ENCODE results near the gene CFAP74.
A peak's percentile ranks its signal among the peaks of the same experiment; 100 is the strongest.

CFAP74 gene

DNA sequence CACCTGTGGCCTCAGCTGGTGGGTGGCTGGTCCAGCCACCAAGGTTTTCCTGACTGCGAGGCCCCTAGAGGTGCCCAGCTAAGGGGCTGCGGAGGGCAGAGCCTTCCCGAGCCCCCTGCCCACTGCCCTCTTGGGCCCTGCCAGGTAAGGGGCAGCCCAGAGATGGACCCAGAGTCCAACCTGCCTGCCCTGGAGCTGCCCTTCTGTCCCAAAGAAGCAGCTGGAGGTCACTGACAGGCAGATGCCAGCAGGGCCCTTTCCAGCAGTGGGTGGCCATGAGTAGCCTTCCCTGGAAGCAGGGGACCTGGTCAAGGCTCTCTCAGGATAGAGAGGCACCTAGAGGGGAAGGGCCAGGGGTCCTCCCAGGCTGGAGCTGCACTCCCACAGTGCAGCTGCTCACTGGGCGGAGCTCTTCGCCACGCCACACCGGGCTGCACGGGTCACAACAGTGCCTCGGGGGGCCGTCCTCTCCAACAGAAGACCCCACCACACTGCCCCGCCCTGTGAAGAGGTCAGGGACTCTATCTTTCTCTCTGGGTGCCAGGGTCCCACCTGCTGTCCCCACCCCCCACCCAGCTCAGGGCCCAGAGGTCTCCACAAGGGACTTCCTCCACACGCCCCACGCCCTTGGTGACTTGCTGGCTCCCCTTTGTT is 101.8 kb downstream of the CFAP74 start:
- TF ChIP-seq CTCF (conservative IDR thresholded peaks at IDR 0.05; ENCODE audit: low read depth, low read length), result no peak
- DNase-seq (ENCODE audit: low read depth), result no peak
- H3K4me3 ChIP-seq (ENCODE audit: low read length), result no peak overlapping the region

- no peak for DNase-seq (ENCODE audit: low read depth)
- no peak overlapping the region for H3K4me3 ChIP-seq (ENCODE audit: low read length)
- no peak for TF ChIP-seq CTCF (conservative IDR thresholded peaks at IDR 0.05; ENCODE audit: low read depth, low read length)
Observed at GRCh38 chr1:1900883-1901640, 102.5 kb downstream of the CFAP74 start.

- no peak for DNase-seq (ENCODE audit: low read depth)
- no peak overlapping the region for H3K4me3 ChIP-seq (ENCODE audit: low read length)
- no peak for TF ChIP-seq CTCF (conservative IDR thresholded peaks at IDR 0.05; ENCODE audit: low read depth, low read length)
Observed at GRCh38 chr1:1899967-1900327, 103.6 kb downstream of the CFAP74 start.

DNA sequence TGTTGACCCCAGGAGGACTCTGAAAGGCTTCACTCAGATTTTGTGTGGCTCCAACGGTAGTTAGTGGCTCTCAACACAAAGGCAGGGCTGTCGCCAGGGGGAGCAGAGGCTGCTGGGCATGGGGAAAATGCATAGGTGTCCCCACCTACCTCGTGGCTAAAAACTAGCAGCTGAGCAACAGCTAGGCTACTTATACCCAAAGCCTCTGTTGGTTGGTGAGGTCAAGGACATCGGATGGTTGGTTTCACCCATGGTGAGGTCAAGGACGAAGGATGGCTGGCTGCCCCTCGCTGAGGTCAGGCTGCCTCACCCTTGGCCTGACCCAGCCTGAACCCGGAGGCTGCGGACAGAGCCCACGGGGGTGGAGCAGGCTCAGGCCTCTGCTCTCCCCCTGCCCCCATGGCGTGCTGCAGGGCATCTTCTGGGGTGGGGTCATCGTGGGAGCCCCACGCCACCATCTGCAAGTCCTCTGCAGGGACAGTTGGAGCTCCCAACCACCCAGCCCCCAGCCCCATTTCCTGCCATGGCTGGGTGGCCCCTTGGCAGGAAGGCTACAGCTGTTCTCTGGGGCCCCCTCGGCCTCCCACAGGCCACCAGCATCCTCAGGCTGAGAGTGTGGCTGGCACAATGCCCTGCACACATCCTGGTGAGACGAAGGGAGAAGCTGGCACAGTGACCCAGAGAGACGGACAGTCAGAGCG is 104.2 kb downstream of the CFAP74 start:
- no peak overlapping the region for H3K4me3 ChIP-seq (ENCODE audit: low read length)
- TF ChIP-seq CTCF (conservative IDR thresholded peaks at IDR 0.05; ENCODE audit: low read depth, low read length), result peak; percentile 44
- DNase-seq (ENCODE audit: low read depth), result no peak

GRCh38 chr1:1898246-1898933 is 105.2 kb downstream of the CFAP74 start:
- H3K4me3 ChIP-seq (ENCODE audit: low read length), result no peak overlapping the region
- DNase-seq (ENCODE audit: low read depth), result no peak
- TF ChIP-seq CTCF (conservative IDR thresholded peaks at IDR 0.05; ENCODE audit: low read depth, low read length), result no peak

DNA sequence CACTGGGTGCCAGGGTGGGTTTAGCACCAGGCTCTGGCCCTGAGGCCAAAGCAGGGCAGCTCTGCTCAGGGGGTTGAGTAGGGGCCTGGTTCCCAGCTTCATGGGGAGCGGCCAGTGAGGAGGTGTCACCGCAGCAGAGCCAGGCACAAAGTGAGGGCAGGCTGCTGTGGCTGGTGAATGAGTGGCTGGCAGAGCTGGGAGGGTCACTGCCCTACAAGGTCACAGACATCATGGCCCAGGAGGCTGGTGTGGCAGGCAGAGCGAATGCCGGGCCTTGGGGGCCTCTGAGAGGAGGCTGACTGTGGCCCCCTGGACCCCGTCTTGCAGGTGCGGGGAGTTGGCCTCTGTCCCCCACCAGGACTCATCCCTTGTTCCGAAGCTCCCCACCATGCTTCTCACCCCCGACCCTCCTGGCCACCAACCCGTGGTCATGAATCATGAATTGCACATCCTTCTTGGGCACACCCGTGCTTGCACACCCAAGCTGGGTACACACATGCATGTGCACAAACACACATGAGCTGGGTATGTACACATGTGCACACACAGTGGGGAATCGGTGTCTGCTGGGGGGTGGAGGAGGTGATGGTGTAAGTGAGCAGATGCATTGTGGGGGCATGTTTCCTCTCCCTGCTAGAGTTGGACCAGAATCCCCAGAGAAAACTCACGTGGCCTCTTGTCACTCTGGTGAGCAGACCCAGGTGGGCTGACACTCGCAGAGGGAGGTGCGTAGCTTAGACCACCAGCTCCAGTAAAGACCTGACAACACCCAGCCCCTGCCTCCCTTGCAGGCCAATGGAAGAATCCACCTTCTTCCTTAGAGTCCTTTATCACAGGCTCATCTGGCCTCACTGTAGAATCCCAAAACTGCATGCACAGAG is 107.9 kb downstream of the CFAP74 start:
- DNase-seq (ENCODE audit: low read depth), result no peak
- H3K4me3 ChIP-seq (ENCODE audit: low read length), result no peak overlapping the region
- TF ChIP-seq CTCF (conservative IDR thresholded peaks at IDR 0.05; ENCODE audit: low read depth, low read length), result no peak

All from retinal pigment epithelial cell (primary cell).